Neural progenitor cell (in vitro differentiated cells): Measurements from ENCODE around the gene ATP8B4.

ENCODE experiments used
- CTCF ChIP-seq: fragments of 200-600 bp; sonication (generic); IDR thresholded peaks from 2 replicates; pipeline ENCODE4 v1.5.1; 2017; ENCODE audit warnings: antibody characterized with exemption, mild to moderate bottlenecking
- EZH2 ChIP-seq: fragments of 200-600 bp; sonication (generic); IDR thresholded peaks from 2 replicates; pipeline ENCODE4 v1.6.1; 2017; ENCODE audit warnings: antibody characterized with exemption, mild to moderate bottlenecking, moderate library complexity

- no peak for TF ChIP-seq EZH2
- no peak for TF ChIP-seq CTCF
Observed at GRCh38 chr15:50100486-50100885, 18.5 kb downstream of the ATP8B4 start.
